SK-N-SH treated with all-trans-retinoic acid at 6 μM for 48 hours (cell line): Measurements from ENCODE around the gene TSHZ1.

ENCODE experiments used
- ATAC-seq: fragments of 200-7000 bp; cut with Tn5 transposase; 3 replicates; pipeline ENCODE4 v1.9.1; 2020; ENCODE audit warnings: mild to moderate bottlenecking, moderate library complexity
- ARNTL ChIP-seq: fragments of 450-650 bp; formaldehyde crosslinking; IDR thresholded peaks from 2 replicates; pipeline ENCODE4 v1.5.0; 2020; ENCODE audit warnings: low read depth, mild to moderate bottlenecking, moderate library complexity, borderline replicate concordance
- BACH2 ChIP-seq: fragments of 250-450 bp; sonication (Bioruptor Pico); IDR thresholded peaks from 2 replicates; pipeline ENCODE4 v1.9.0; 2021; ENCODE audit warnings: mild to moderate bottlenecking, borderline replicate concordance
- CSDC2 ChIP-seq: fragments of 250-450 bp; sonication (Bioruptor Pico); IDR thresholded peaks from 2 replicates; pipeline ENCODE4 v1.5.0; 2020; ENCODE audit warnings: mild to moderate bottlenecking, moderate library complexity
- ESRRG ChIP-seq: fragments of 250-450 bp; sonication (Bioruptor Pico); IDR thresholded peaks from 2 replicates; pipeline ENCODE4 v1.6.1; 2021; ENCODE audit warnings: mild to moderate bottlenecking
- GLIS3 ChIP-seq: fragments of 250-450 bp; sonication (Bioruptor Pico); IDR thresholded peaks from 2 replicates; pipeline ENCODE4 v1.5.0; 2020; ENCODE audit warnings: mild to moderate bottlenecking, moderate library complexity
- ISL1 ChIP-seq: fragments of 250-450 bp; sonication (Bioruptor Pico); IDR thresholded peaks from 2 replicates; pipeline ENCODE4 v2.1.2; 2022; ENCODE audit warnings: mild to moderate bottlenecking, moderate library complexity
- OSR1 ChIP-seq: fragments of 250-450 bp; sonication (Bioruptor Pico); IDR thresholded peaks from 2 replicates; pipeline ENCODE4 v1.8.0; 2022; ENCODE audit warnings: moderate library complexity, mild to moderate bottlenecking, inconsistent platforms
- PATZ1 ChIP-seq: fragments of 250-450 bp; sonication (Bioruptor Pico); IDR thresholded peaks from 2 replicates; pipeline ENCODE4 v1.8.0; 2020; ENCODE audit warnings: mild to moderate bottlenecking, moderate library complexity, borderline replicate concordance
- POU6F1 ChIP-seq: fragments of 250-450 bp; sonication (Bioruptor Pico); IDR thresholded peaks from 2 replicates; pipeline ENCODE4 v1.8.0; 2021; ENCODE audit warnings: low read depth, mild to moderate bottlenecking, moderate library complexity, borderline replicate concordance
- PPARA ChIP-seq: fragments of 250-450 bp; sonication (Bioruptor Pico); IDR thresholded peaks from 2 replicates; pipeline ENCODE4 v1.5.0; 2020; ENCODE audit warnings: mild to moderate bottlenecking, borderline replicate concordance
- RARB ChIP-seq: fragments of 250-450 bp; sonication (Bioruptor Pico); IDR thresholded peaks from 2 replicates; pipeline ENCODE4 v1.8.0; 2021; ENCODE audit warnings: mild to moderate bottlenecking, moderate library complexity
- SNAI2 ChIP-seq: fragments of 250-450 bp; sonication (Bioruptor Pico); IDR thresholded peaks from 2 replicates; pipeline ENCODE4 v1.5.0; 2020; ENCODE audit warnings: mild to moderate bottlenecking, moderate library complexity
- TCF4 ChIP-seq: fragments of 250-450 bp; sonication (Bioruptor Pico); IDR thresholded peaks from 2 replicates; pipeline ENCODE4 v1.8.0; 2021; ENCODE audit warnings: mild to moderate bottlenecking, moderate library complexity, borderline replicate concordance
- TOX ChIP-seq: fragments of 250-450 bp; sonication (Bioruptor Pico); IDR thresholded peaks from 2 replicates; pipeline ENCODE4 v1.8.0; 2021; ENCODE audit warnings: mild to moderate bottlenecking, moderate library complexity, borderline replicate concordance
- ZC3H10 ChIP-seq: fragments of 250-450 bp; sonication (Bioruptor Pico); IDR thresholded peaks from 2 replicates; pipeline ENCODE4 v1.5.1; 2021; ENCODE audit warnings: mild to moderate bottlenecking, moderate library complexity
- ZFP3 ChIP-seq: fragments of 250-450 bp; sonication (Bioruptor Pico); IDR thresholded peaks from 2 replicates; pipeline ENCODE4 v1.5.0; 2020; ENCODE audit warnings: mild to moderate bottlenecking, moderate library complexity
- ZFP30 ChIP-seq: fragments of 450-650 bp; formaldehyde crosslinking; IDR thresholded peaks from 2 replicates; pipeline ENCODE4 v1.5.0; 2022; ENCODE audit warnings: mild to moderate bottlenecking, moderate library complexity
- ZNF565 ChIP-seq: fragments of 450-650 bp; formaldehyde crosslinking; conservative IDR thresholded peaks from 2 replicates; pipeline ENCODE4 v1.5.0; 2020; ENCODE audit warnings: low read depth, mild to moderate bottlenecking, moderate library complexity
- ZNF70 ChIP-seq: fragments of 450-650 bp; formaldehyde crosslinking; IDR thresholded peaks from 2 replicates; pipeline ENCODE4 v1.5.0; 2020; ENCODE audit warnings: mild to moderate bottlenecking, moderate library complexity
- ZNF8 ChIP-seq: fragments of 450-650 bp; formaldehyde crosslinking; IDR thresholded peaks from 2 replicates; pipeline ENCODE4 v1.5.0; 2020; ENCODE audit warnings: mild to moderate bottlenecking, moderate library complexity
- TF ChIP-seq, protein P1 (sequence below): fragments of 250-450 bp; sonication (Bioruptor Pico); IDR thresholded peaks from 2 replicates; pipeline ENCODE4 v1.5.1; 2020; ENCODE audit warnings: low read depth, mild to moderate bottlenecking, moderate library complexity
- TF ChIP-seq, protein P2 (sequence below): fragments of 250-450 bp; sonication (Bioruptor Pico); IDR thresholded peaks from 2 replicates; pipeline ENCODE4 v1.5.0; 2020; ENCODE audit warnings: mild to moderate bottlenecking, moderate library complexity
- TF ChIP-seq, protein P3 (sequence below): fragments of 250-450 bp; sonication (Bioruptor Pico); IDR thresholded peaks from 2 replicates; pipeline ENCODE4 v1.5.1; 2021; ENCODE audit warnings: mild to moderate bottlenecking, moderate library complexity

The TSHZ1 gene

GRCh38 chr18:75317703-75318102 lies 107.1 kb downstream of the TSHZ1 start:
- no peak for ATAC-seq
- TF ChIP-seq, protein P1, sequence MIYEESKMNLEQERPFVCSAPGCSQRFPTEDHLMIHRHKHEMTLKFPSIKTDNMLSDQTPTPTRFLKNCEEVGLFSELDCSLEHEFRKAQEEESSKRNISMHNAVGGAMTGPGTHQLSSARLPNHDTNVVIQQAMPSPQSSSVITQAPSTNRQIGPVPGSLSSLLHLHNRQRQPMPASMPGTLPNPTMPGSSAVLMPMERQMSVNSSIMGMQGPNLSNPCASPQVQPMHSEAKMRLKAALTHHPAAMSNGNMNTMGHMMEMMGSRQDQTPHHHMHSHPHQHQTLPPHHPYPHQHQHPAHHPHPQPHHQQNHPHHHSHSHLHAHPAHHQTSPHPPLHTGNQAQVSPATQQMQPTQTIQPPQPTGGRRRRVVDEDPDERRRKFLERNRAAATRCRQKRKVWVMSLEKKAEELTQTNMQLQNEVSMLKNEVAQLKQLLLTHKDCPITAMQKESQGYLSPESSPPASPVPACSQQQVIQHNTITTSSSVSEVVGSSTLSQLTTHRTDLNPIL (CRISPR knock-in tag): no peak
- no peak for TF ChIP-seq TCF4 (CRISPR knock-in tag)
- no peak for TF ChIP-seq ZNF565 (CRISPR knock-in tag)
- TF ChIP-seq BACH2 (CRISPR knock-in tag): no peak
- TF ChIP-seq, protein P2, sequence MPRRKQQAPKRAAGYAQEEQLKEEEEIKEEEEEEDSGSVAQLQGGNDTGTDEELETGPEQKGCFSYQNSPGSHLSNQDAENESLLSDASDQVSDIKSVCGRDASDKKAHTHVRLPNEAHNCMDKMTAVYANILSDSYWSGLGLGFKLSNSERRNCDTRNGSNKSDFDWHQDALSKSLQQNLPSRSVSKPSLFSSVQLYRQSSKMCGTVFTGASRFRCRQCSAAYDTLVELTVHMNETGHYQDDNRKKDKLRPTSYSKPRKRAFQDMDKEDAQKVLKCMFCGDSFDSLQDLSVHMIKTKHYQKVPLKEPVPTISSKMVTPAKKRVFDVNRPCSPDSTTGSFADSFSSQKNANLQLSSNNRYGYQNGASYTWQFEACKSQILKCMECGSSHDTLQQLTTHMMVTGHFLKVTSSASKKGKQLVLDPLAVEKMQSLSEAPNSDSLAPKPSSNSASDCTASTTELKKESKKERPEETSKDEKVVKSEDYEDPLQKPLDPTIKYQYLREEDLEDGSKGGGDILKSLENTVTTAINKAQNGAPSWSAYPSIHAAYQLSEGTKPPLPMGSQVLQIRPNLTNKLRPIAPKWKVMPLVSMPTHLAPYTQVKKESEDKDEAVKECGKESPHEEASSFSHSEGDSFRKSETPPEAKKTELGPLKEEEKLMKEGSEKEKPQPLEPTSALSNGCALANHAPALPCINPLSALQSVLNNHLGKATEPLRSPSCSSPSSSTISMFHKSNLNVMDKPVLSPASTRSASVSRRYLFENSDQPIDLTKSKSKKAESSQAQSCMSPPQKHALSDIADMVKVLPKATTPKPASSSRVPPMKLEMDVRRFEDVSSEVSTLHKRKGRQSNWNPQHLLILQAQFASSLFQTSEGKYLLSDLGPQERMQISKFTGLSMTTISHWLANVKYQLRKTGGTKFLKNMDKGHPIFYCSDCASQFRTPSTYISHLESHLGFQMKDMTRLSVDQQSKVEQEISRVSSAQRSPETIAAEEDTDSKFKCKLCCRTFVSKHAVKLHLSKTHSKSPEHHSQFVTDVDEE (CRISPR knock-in tag): no peak
- no peak for TF ChIP-seq CSDC2 (CRISPR knock-in tag)
- no peak for TF ChIP-seq RARB (CRISPR knock-in tag)
- no peak for TF ChIP-seq ISL1
- no peak for TF ChIP-seq ZNF8 (CRISPR knock-in tag)
- TF ChIP-seq ZC3H10 (CRISPR knock-in tag): no peak

DNA sequence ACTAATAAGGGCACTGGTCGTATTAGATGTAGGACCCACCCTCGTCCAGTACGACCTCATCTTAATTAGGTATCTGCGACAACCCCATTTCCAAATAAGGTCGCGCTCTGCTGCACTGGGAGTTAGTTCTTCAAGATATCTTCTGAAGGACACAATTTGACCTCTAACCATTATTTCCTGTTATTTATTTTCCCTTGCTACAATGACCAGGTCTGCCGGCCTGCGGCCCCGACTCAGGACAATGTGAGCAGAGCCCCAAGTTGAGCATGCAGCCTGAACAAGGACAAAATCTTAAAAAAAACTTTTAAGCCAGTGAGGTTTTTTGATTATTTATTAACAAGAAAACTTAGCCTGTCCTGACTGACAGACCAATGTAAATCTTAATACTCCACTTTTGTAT lies 109.3 kb downstream of the TSHZ1 start:
- no peak for ATAC-seq
- no peak for TF ChIP-seq ZNF70
- TF ChIP-seq BACH2 (CRISPR knock-in tag): no peak
- no peak for TF ChIP-seq RARB (CRISPR knock-in tag)
- TF ChIP-seq PATZ1: no peak
- no peak for TF ChIP-seq TOX (CRISPR knock-in tag)
- TF ChIP-seq ZNF8 (CRISPR knock-in tag): no peak
- no peak for TF ChIP-seq GLIS3 (CRISPR knock-in tag)
- TF ChIP-seq POU6F1: no peak
- no peak for TF ChIP-seq CSDC2 (CRISPR knock-in tag)
- TF ChIP-seq ZFP3 (CRISPR knock-in tag): no peak
- no peak for TF ChIP-seq OSR1 (CRISPR knock-in tag)
- no peak for TF ChIP-seq ARNTL (CRISPR knock-in tag)
- no peak for TF ChIP-seq TCF4 (CRISPR knock-in tag)
- TF ChIP-seq ZFP30 (CRISPR knock-in tag): no peak
- TF ChIP-seq, protein P3, sequence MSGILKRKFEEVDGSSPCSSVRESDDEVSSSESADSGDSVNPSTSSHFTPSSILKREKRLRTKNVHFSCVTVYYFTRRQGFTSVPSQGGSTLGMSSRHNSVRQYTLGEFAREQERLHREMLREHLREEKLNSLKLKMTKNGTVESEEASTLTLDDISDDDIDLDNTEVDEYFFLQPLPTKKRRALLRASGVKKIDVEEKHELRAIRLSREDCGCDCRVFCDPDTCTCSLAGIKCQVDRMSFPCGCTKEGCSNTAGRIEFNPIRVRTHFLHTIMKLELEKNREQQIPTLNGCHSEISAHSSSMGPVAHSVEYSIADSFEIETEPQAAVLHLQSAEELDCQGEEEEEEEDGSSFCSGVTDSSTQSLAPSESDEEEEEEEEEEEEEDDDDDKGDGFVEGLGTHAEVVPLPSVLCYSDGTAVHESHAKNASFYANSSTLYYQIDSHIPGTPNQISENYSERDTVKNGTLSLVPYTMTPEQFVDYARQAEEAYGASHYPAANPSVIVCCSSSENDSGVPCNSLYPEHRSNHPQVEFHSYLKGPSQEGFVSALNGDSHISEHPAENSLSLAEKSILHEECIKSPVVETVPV (CRISPR knock-in tag): no peak
- TF ChIP-seq ZC3H10 (CRISPR knock-in tag): no peak
- TF ChIP-seq PPARA (CRISPR knock-in tag): no peak
- no peak for TF ChIP-seq ISL1
- no peak for TF ChIP-seq ESRRG (CRISPR knock-in tag)

DNA sequence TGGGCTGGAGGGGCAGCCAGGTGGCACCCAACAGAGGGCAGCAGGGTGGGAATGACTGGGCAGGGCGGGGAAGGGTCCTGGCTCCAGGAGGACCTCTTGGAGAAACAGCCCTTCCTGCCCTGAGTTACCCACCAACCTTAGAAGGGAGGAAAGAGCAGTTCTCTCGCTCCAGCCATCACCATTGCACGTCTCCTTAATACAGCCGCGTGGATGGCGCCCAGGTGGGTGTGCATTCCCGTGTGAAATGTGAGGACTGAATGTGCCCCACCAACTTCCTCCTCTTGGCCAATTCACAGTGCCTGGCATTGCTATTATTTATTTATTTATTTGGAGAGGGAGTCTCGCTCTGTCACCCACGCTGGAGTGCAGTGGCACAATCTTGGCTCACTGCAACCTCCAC lies 109.9 kb downstream of the TSHZ1 start:
- no peak for TF ChIP-seq PPARA (CRISPR knock-in tag)
- TF ChIP-seq, protein P2 (CRISPR knock-in tag): no peak
- no peak for TF ChIP-seq SNAI2 (CRISPR knock-in tag)
- no peak for ATAC-seq
